IPS-11a (cell line): ENCODE results near the gene KCNIP3.
"Not testable (repeated sequence)": the region's sequence is repeated elsewhere in the genome, so short reads cannot be mapped to it uniquely, and the experiment has no call there.

Experiments used
- H3K4me3 ChIP-seq: one replicate; pipeline ENCODE4 v1.5.1; 2013; ENCODE audit warnings: low read depth, low read length, control low read depth

The KCNIP3 gene

DNA sequence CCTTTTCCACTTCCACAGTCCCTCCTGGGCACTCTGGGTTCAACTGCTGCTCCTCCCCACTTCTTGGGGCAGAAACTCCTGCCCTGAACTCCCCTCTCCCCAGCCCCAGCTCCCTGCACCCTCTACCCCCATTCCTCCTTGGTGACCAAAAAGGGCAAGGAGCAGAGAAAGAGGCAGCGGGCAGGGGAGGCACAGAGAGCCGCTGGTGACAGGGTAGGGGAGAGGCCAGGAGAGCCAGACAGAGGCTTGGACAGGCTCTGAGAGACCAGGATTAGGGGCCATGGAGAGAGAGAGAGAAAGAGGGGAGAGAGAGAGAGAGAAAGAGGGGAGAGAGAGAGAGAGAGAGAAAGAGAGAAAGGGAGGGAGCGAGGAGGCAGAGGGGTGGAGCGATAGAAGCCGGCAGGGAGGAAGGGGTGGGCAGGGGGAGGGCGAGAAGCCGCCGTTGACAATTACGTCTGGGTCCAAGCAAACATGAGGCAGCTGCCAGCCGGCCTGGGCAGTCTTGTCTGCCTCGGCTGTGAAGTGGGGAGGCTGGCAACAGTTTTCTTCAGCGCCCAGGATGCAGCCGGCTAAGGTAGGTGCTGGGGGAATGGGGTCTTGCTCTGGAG is at the start of gene KCNIP3:
KCNIP3 (plus strand) TSS at position 468 of the 608 bp plus-strand sequence; CDS start at position 560, 92 bp downstream.
- no peak within 1 kb of the TSS for H3K4me3 ChIP-seq

DNA sequence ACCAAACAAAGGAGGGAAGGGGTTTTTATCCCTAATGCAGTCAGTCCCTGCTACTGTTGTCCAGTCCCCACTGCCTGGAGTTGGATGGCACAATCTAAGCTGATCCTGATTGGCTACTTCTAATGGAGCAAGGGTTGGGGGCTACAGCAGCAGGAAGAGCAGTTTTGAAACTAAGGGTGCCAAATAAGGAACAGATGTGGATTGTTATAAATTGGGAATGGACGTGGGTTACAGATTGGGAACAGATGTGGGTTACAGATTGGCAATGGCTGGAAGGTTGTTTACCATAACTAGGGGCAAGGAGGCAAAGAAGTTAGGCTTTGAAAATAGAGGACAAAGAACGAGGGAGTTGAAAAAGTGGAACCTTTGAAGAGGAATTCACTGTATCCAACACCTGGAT is 38.9 kb upstream of the KCNIP3 start:
- H3K4me3 ChIP-seq = no peak overlapping the region

DNA sequence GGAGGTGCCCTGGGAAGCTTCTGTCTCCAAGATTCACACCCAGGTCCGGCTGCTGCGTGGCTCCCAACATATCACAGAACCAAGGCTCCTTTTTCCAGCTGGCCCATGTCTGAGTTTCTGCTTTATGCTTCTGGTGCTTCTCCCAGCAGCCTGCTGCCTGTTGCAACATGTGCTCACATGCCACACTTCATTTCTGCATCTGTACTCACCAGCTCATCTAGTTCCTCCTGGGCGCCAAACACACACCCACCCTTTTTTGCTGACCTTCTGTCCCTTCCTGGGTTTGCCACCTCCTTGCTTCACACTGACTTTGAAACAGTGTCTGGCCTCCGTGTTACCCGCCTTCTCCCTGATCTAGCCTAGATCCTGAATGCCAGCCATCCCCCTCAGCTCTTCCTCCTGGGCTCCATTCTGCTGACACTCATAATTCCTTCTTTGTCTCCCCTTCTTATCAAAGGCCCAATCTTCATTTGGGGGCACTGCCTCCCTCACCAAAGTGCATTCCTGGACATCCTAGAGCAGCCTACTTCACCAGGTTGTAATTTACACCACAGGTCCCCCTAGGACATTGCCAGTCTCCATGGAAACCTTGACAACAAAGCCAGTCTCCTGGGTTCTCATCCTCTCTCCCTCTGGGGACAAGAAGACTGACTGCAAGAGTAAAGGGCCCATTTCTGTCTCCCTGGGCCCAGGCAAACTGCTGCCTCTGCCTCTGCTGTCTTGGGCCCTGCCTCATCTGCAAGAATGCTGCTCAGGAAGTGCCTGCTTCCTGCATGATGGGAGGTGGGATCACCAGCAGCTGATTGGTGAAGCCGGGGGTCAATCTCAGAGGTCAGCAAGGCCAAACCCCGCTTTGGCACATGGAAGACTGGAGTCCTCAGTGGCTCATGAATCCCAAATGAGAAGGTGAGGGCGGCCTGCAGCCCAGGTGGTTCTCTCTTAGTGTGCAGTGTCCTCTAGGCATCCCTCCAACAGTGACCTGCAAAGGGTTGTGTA is 36.8 kb upstream of the KCNIP3 start:
- no peak overlapping the region for H3K4me3 ChIP-seq

DNA sequence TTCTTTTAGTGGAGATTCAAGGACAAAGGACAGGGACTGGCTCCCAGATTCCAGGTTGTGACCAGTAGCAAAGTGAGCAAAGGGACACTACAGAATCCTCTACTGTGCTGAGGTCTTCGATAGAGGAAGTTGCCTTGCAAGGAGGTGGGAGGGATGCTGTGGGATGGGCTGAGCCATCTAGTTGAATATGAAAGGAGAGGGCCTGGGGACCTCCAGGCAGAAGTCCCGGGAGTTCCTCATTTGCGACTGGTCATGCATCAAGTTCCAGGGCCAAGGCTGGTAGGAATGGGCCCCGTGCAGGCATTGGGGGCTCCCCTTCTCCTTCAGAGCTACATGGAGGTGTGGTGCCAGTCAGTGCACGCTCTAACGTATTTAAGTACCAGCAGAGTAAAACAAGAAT is 35.5 kb upstream of the KCNIP3 start:
- no peak overlapping the region for H3K4me3 ChIP-seq

DNA sequence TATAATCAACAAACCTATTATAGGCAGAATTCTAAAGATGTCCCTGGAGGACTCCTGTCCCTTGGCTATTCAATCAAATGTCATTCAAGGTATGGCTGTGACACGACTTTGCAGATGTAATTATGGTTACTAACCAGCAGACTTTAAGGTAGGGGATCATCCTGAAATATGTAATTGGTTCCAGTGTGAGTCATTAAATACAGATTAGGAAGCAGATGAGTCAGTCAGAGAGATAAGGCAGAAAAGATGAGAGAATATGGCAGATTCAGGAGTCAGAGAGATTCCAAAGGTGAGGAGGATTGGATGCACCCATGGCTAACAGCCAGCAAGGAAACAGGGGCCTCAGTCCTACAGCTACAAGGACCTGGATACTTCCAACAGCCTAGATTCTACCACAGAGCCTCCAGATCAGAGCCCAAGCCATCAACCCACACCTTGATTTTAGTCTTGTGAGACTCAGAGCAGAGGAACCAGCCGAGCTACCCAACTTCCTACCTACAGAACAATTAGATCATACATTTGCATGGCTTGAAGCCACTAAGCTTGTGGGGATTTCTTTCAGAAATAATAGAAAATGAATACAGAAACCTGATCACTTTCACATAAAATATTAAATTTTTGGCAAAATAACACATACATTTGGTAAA is 34.1 kb upstream of the KCNIP3 start:
- no peak overlapping the region for H3K4me3 ChIP-seq

DNA sequence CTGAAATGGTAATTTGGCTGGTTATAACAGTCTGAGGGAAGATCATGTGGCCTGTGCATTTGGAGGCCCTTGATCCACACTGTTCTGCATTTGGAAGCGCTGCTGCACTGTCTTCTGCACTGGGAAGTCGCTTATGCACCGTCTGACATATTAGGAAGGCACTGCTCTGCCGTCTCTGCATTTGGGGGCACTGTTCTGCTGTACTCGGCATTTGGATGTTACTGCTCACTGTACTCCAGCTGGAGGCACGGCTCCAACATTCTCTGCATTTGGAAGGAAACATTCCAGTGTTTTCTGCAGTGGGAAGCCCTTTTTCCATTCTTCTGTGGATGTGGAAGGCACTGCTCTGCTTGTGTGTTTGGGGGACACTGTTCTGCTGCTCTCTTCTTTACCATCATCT is 32.5 kb upstream of the KCNIP3 start:
- no peak overlapping the region for H3K4me3 ChIP-seq

DNA sequence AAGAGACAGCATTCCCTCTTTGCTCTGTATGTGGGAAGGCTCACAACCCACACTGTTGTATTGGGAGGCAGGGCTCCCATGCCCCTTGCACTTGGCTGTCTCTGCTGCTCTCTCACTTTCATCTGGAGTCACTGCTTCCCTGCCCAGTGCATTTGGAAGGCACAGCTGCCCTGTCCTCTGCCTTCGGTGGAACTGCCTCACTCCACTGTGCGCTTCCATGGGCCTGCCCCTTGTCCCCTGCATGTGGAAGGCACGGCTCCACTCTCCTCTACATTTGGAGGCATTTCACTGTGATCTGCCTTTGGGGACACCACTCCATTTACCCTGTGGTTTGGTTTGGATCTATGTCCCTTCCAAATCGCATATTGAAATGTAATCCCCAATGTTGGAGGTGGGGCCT is 32.0 kb upstream of the KCNIP3 start:
- no peak overlapping the region for H3K4me3 ChIP-seq

DNA sequence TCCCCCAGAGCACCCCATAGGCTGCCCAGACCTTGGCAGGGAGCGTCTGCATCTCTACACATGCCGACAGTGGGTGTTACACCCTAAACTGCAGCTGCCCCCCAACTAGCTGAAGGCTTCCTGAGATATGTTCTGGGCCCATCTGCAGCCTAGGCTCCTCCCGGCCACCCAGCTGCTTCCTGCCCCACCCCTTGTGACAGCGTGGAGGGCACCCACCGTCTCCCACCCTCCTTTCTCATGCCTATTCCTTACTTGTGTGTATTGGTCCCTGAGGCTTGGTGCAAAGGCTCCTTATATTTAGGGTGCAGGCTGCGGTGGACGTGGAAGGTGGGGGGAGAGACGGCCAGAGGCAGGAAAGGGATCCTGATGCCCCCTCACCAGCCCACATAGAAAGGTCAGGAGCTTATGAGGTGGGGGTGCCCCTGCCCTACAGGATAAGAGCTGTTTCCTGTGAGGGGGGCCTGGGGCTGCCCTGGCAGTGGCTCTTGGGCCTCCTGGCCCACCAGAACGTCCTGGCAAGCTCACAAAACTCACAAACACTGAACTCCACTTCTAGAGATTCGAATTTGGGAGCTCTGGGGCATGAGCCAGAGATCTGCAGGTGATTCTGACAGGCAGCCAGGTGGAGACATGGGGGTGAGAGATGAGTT is 30.2 kb upstream of the KCNIP3 start:
- no peak overlapping the region for H3K4me3 ChIP-seq

DNA sequence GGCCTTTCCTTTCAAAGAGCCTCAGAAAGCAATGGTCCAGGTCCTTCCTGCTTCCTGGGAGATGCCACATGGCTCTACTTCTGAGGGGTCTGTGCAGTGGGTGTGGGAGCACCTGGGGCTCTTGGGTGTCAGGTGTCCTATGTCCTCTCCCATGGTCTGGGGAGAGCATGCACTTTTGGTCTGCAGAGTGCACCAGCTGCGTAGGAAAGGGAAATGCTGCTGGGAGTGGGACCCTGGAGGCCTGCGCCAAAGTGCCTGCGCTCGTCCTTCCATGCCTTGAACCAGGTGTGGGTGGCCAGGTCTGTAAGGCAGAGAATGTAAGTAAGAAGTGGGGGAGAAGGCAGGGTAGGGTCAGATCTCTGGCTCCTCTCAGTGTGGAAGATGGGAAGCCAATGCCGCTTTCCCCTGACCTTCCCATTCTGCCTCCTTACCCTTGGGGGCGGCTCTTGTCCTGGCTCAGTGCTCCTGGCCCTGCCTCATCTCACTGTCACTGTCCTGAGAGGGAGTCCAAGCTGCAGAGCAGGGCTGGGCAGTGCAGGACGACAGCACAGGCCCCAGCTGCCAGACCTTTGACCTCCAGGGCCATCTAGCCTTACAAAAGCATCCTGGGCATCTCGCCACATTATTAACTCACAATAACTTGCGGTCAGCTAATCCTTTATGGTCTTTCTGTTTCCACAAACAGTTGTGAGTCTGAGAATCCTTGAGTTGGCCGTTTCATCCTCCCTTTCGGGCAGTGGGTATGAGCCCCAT is 29.5 kb upstream of the KCNIP3 start:
- H3K4me3 ChIP-seq = no peak overlapping the region

DNA sequence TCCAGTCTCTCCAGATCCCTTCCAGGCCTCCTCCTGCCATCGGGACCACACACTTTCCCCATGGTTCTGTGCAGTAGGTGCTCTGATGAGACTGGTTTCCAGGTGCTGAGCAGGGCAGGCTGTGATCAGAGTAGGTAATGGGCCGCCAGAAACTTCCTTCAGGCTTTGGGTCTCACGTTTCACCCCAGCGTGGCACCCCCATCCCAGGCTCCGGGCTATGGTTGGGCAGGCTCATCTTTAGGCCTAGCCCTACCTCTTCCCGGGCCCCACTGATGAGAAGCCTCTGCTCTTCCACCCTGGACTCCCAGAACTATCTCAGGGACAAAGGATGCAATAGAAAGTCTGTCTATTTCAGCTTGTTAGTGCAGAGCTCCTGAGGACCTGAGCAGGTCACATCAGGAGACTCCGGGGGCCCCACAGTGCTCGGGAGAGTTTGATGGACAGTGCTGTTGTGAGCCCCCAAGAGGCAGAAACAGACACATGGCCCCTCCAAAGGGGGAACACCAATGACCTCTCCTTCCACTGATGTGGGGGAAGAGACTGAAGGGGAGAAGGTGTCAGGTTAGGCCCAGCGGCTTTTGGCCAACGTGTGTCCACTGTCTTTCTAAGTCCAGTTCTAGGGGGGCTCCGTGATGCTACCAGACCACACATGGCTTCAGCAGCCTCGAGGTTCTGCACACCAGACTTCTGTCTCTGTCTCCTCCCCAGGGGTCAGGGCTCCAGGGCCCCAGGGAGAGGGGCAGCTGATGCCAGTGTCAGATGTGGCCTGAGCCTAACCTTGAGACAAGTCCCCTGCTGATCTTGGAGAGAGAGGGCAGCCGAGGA is 28.7 kb upstream of the KCNIP3 start:
- no peak overlapping the region for H3K4me3 ChIP-seq

DNA sequence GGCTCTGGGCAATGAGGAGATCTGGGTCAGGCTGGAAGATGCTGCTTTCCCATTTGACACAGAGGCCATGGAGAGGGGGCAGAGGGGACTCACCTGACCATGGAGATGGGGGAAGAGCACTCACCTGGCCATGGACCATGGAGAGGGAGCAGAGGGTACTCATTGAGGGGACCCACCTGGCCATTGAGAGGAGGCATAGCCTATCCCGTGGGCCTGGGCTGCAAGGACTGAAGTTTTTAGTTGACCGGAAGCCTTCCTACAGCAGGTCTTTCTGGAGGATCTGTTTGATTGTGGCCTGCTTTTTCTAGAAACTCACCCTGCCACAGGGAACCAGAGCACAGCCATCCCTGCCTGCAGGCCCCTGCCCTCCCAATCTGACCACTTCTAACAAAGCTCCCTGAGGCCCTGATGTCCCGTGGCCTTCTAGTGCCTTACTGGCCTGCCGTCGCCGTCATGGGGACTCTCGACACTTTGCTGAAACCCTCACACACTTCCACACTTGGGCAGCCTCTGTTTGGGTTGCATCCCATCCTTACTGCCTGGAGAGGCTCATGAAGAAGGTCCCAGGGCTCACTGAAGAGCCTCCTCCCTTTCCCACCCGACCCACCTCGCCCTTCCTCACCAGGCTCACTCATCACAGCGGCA is 28.0 kb upstream of the KCNIP3 start:
- H3K4me3 ChIP-seq = no peak overlapping the region

DNA sequence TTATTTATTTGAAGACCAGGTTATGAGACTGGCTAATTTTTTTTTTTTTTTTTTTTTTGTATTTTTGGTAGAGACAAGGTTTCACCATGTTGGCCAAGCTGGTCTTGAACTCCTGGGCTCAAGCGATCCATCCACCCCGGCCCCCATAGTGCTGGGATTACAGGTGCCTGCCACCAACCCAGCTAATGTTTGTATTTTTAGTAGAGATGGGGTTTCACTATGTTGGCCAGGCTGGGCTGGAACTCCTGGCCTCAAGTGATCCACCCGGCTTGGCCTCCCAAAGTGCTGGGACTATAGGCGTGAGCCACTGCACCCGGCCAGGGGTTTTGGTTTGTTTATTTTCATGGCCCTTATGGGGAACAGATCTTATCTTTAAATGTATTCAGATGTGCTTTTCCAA is 27.4 kb upstream of the KCNIP3 start:
- H3K4me3 ChIP-seq = not testable (repeated sequence)

DNA sequence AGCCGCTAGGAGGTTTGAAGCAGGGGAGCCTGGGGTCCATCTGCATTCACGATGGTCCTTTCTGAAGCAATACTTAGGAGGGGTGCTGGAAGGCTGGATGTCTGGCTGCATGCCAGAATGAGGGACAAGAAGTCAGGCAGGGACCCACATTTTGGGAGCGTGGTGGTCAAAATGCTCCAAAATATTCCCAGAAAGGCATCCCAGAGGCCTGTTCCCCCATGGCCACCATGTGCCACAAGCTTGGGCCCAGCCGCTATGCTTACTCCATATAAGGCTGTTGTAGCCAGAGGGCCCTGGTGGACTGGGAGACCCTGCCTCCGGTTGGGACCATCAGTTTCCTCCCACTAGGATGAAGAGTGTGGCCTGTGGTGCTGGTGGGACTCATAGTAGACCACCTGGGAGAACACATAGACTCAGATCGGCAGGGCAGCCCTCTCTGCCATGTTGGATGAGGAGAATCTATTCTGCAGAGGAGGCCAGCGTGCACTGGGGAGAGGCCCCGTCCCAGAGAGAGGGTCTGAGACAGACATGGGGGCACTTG is 26.5 kb upstream of the KCNIP3 start:
- H3K4me3 ChIP-seq = no peak overlapping the region

DNA sequence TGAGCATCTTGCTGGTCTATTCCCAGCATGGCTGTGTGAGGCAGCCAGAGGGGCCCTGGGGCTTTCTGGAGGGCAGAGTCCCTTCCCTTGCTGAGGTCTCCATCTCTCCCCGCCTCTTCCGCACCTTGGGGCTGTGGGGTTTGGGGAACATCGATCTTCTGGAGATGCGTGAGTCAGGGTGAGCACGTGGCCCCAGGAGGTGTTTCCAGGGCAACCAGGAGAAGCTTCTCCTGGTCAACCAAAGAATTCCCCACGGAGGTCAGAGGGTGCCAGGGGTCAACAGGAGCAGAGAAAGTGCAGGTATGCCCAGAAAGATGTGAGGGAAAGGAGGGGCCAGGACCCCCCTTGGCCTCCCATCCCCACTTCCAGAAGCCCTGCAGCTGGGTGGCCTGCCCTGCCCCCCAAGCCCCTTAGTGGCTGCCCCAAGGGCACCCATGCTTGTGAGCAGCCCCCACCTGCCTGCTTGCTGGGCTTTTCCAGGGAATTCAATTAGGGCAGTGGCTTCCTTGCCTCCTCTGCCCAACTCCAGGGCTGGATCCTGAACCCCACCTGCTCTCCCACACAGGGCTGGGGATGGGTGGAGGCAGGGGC is 25.7 kb upstream of the KCNIP3 start:
- H3K4me3 ChIP-seq = no peak overlapping the region

DNA sequence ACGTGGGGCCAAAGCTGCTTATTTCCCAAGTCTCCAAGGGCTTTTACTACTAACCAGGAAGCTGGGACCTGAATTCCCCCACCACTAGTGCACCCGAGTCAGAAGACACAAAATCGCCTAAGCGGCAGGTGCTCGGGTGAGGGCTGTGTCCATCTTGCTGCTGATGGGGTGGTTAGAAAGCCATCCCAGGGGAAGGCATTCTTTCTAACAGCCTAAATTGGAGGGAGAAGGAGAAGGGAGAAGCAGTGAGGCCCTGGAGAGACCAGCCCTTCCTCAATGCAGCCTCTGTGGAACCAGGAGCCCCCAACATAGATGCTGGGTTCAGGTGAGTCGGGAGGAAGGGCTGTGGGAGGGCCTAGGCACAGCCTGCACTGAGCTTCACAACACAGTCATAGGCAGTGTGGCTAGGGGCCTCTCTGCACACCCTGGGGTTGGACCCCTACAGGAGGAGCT is 24.8 kb upstream of the KCNIP3 start:
- no peak overlapping the region for H3K4me3 ChIP-seq

DNA sequence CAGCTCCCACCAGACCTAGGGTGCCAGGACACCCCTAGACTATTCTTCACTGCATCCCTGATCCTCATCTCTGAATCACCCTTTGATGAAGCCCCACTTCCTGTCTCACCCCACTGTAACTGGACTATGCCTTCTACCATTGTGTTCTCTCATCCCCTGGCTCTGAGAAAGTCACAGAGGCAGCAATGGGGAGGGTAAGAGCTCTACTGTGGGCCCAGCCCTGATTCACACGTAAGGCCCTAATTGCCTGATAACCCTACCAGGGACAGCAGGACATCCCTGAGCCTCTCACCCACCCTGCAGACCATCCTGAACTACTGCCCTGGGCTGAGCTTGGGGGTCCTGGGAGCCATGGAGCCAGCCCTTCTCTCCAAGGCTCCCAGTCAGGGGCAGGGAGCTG is 24.4 kb upstream of the KCNIP3 start:
- H3K4me3 ChIP-seq = no peak overlapping the region

DNA sequence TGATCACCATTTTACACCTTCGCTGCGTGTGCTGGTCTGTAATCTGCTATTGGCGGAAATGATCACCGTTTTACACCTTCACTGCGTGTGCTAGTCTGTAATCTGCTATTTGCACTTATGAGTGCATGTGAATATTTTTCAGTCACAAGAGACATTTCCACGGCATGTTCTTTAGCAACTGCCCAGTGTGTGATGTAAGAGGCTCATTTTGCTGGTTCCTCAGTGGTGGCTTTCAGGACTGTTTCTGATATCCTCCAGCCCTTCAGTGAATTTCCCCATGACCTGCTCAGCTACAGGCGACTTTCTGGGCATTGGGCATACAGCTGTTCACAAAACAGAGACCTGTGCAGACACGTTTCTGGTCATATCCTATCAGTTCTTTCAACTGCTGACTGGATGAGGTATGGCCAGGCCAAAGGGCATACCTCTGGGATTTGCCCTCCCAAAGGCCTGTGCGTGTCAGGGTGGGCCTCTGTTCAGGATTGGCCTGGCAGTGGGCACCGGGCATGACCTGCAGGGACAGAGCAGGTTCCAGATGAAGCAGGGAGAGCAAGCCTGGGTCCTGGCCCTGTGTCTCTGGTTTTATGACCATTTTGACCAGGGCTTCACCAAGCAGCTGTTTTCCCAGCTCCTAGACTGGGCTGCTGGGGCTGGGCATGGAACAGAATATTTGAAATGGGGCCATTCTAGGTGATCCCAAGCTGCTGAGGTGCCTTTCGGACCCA is 23.4 kb upstream of the KCNIP3 start:
- H3K4me3 ChIP-seq = no peak overlapping the region
